HTR-8/SVneo (cell line): Measurements from ENCODE around the gene KRTAP15-1.

Experiments
- DNase-seq: peaks from one replicate; pipeline ENCODE4 v3.0.0; 2011; ENCODE audit warnings: low spot score, mixed read lengths; ENCODE audit not compliant: insufficient read length
- FAIRE-seq: peaks from 2 replicates; lab custom pipeline; 2011; peaks lifted over from hg19 to GRCh38; lab: Jason Lieb, UNC

The KRTAP15-1 gene

DNA sequence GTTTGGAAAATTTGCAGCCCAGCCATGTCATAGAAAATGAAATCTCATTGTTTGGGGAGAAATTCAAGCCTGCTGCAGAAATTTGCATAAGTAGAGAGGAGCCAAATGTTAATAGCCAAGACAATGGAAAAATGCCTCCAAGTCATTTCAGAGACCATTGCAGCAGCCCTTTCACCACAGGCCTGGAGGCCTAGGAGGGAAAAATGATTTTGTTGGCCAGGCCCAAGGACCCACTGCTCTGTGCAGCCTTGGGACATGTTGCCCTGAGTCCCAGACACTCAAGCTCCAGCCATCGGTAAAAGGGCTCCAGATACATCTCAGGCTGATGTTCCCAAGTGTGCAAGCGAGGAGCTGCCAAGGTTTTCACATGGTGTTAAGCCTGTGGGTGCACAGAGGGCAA is 46.1 kb downstream of the KRTAP15-1 start:
- FAIRE-seq (no peak), DNase-seq (no peak)

DNA sequence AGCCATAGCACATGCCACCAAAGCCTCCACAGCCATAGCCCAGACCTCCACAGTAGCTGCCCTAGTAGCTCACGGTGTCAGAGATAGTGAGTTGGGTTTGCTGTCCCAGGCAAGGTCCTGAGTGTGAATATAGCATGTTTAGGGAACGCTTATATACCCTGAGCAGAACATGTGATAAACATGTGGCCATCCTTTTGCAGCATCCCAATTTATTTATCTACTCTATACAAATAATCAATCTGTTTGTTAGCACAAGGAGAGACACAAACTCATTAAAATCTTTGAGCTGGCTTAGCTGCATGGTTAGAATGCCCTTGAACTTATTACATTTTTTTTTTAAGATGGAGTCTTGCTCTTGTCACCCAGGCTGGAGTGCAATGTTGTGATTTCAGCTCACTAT is 47.3 kb downstream of the KRTAP15-1 start, which contains the start of gene KRTAP19-2:
Gene KRTAP19-2 (minus strand): TSS at position 101 of the 400 bp plus-strand sequence. CDS start 88 bp downstream, at position 13.
- no peak for FAIRE-seq
- DNase-seq: no peak
